IPS-15b (cell line): ENCODE measurements around the gene MYO9A.
"Not testable (repeated sequence)": the region's sequence is repeated elsewhere in the genome, so short reads cannot be mapped to it uniquely, and the experiment has no call there.

Source experiments
- H3K27me3 ChIP-seq: one replicate; pipeline ENCODE4 v1.6.1; 2013; ENCODE audit warnings: low read length; ENCODE audit not compliant: control insufficient read depth, insufficient read depth
- H3K36me3 ChIP-seq: one replicate; pipeline ENCODE4 v1.6.1; 2013; ENCODE audit warnings: low read length; ENCODE audit not compliant: control insufficient read depth, insufficient read depth
- H3K4me1 ChIP-seq: one replicate; pipeline ENCODE4 v1.6.1; 2013; ENCODE audit warnings: mild to moderate bottlenecking, low read length; ENCODE audit not compliant: control insufficient read depth, insufficient read depth
- H3K4me3 ChIP-seq: one replicate; pipeline ENCODE4 v1.5.1; 2013; ENCODE audit warnings: low read depth, low read length
- H3K9ac ChIP-seq: one replicate; pipeline ENCODE4 v1.6.1; 2013; ENCODE audit warnings: low read depth, mild to moderate bottlenecking, low read length
- H3K9me3 ChIP-seq: one replicate; pipeline ENCODE4 v1.6.1; 2013; ENCODE audit warnings: mild to moderate bottlenecking, low read length; ENCODE audit not compliant: control insufficient read depth, insufficient read depth

The MYO9A gene

GRCh38 chr15:72078887-72079286 is 39.1 kb downstream of the MYO9A start:
- Histone ChIP-seq H3K4me1 (no peaks in the 10 kb centered on the region), H3K9ac (no peak overlapping the region), H3K4me3 (no peak overlapping the region), H3K36me3 (no peaks in the 10 kb centered on the region), H3K27me3 (no peaks in the 10 kb centered on the region), H3K9me3 (no peaks in the 10 kb centered on the region)

- Histone ChIP-seq H3K4me3 (no peak overlapping the region), H3K9me3 (no peaks in the 10 kb centered on the region), H3K27me3 (no peaks in the 10 kb centered on the region), H3K9ac (no peak overlapping the region), H3K36me3 (no peaks in the 10 kb centered on the region), H3K4me1 (no peaks in the 10 kb centered on the region)
Measured at GRCh38 chr15:72077950-72078349, 40.0 kb downstream of the MYO9A start.

DNA sequence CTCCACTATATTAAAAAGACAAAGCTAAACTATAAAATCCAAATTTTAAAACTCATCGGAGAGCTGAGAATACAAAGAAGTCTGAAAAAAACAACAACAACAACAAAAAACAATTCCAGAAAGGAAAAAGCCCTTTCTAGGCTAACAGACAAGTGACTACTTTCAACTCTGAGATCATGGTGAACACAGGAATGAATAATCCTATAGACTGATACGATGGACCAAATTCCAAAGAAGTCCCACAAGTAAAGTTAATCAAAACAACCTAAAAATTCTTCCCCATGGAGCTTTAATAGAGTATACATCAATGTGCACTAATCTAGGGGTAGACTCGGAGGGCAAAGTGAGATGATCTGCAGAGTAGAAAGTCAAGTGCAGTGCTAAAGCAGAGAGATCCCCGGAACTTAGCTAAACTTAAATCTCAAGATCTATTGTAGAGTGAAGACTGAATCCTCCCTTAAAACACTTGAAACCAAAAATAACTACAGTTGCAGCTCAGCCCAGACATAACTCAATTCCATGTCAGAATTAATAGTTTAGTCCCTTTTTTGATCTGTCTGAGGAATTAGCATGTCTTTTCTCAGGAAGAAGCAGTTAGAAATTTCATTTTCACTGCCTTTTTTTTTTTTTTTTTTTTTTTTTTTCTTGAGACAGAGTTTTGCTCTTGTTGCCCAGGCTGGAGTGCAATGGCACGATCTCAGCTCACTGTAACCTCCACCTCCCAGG is 43.5 kb downstream of the MYO9A start:
- Histone ChIP-seq H3K9ac (no peak overlapping the region), H3K36me3 (no peaks in the 10 kb centered on the region), H3K4me3 (no peak overlapping the region), H3K27me3 (no peaks in the 10 kb centered on the region), H3K4me1 (no peaks in the 10 kb centered on the region), H3K9me3 (no peaks in the 10 kb centered on the region)

DNA sequence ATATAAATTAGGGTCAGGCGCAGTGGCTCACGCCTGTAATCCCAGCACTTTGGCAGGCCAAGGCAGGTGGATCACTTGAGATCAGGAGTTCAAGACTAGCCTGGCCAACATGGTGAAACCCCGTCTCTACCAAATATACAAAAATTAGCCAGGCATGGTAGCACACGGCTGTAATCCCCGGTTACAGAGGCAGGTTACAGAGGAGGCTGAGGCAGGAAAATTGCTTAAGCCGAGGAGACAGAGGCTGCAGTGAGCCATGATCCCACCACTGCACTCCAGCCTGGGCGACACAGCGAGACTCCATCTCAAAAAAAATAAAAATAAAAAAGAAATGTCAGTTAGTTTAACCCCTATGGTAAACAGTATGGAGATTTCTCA is 46.5 kb downstream of the MYO9A start:
- H3K27me3 ChIP-seq, H3K4me1 ChIP-seq, H3K9me3 ChIP-seq, H3K4me3 ChIP-seq, H3K36me3 ChIP-seq, H3K9ac ChIP-seq: not testable (repeated sequence)

GRCh38 chr15:72070817-72071447 is 47.0 kb downstream of the MYO9A start:
- H3K4me1 ChIP-seq: no peaks in the 10 kb centered on the region
- H3K36me3 ChIP-seq: no peaks in the 10 kb centered on the region
- H3K4me3 ChIP-seq: no peak overlapping the region
- no peaks in the 10 kb centered on the region for H3K27me3 ChIP-seq
- H3K9me3 ChIP-seq: no peaks in the 10 kb centered on the region
- H3K9ac ChIP-seq: no peak overlapping the region

DNA sequence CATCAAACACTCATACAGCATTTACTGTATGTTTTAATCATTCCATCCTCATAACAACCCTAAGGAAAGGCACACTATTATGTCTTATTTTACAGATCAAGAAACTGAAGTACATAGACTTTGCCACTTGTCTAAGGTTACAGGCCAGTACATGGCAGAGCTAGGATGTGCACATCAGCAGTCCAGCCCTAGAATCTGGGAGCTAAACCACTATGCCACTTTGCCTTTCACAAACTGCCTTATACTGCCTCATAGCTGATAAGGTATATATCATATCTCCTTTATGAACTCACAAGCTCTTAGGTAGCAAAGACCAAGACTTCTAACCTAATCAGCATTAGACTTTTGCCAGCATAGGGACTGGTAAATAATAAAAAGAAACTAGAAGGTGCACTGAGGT is 49.1 kb downstream of the MYO9A start:
- no peaks in the 10 kb centered on the region for H3K9me3 ChIP-seq
- no peaks in the 10 kb centered on the region for H3K36me3 ChIP-seq
- no peaks in the 10 kb centered on the region for H3K27me3 ChIP-seq
- no peak overlapping the region for H3K9ac ChIP-seq
- H3K4me1 ChIP-seq: no peaks in the 10 kb centered on the region
- H3K4me3 ChIP-seq: no peak overlapping the region

DNA sequence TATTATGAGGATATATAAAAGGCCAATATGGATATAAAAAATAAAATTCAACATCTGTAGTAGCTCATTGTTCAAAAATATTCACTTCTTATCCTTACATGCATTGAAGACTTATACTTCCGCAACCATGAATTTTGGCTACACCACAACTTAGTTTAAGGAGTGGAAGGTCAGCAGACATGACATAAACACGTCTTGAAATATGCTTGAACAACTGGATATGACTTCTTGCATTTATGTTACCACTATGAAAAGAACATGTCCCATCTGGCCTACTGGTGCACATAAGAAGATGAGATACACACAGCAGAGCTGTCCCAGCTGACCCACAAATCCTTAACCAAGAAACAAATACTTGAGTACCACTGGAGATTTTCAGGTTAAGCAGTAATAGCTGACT is 52.1 kb downstream of the MYO9A start:
- Histone ChIP-seq H3K36me3 (no peaks in the 10 kb centered on the region), H3K4me1 (no peaks in the 10 kb centered on the region), H3K27me3 (no peaks in the 10 kb centered on the region)

GRCh38 chr15:72063186-72063585 is 54.8 kb downstream of the MYO9A start:
- H3K9me3 ChIP-seq: no peaks in the 10 kb centered on the region
- H3K36me3 ChIP-seq: no peaks in the 10 kb centered on the region
- no peak overlapping the region for H3K9ac ChIP-seq

More for the DNA sequence above, 52.1 kb downstream of the MYO9A start:
- no peak overlapping the region for H3K4me3 ChIP-seq
- H3K9ac ChIP-seq: no peak overlapping the region
- H3K9me3 ChIP-seq: no peaks in the 10 kb centered on the region

DNA sequence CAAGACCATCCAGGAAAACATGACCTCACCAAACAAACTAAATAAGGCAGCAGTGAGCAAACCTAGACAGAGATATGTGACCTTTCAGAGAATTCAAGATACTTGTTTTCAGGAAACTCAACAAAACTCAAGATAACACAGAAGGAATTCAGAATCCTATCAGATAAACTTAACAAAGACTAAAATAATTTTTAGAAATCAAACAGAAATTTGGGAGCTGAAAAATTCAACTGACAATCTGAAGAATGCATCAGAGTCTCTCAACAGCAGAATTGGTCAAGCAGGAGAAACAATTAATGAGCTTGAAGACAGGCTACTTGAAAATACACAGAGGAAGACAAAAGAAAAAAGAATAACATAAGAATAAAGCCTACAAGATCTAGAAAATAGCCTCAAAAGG is 55.6 kb downstream of the MYO9A start:
- Histone ChIP-seq H3K9ac (no peak overlapping the region), H3K4me3 (no peak overlapping the region), H3K27me3 (no peaks in the 10 kb centered on the region), H3K4me1 (peaks cover 9% of the 10 kb centered on the region), H3K36me3 (no peaks in the 10 kb centered on the region), H3K9me3 (no peaks in the 10 kb centered on the region)

More at GRCh38 chr15:72063186-72063585, 54.8 kb downstream of the MYO9A start:
- Histone ChIP-seq H3K4me3 (no peak overlapping the region), H3K27me3 (no peaks in the 10 kb centered on the region), H3K4me1 (peaks cover under 1% of the 10 kb centered on the region)

GRCh38 chr15:72060687-72061250 is 57.2 kb downstream of the MYO9A start:
- H3K36me3 ChIP-seq: no peaks in the 10 kb centered on the region
- no peaks in the 10 kb centered on the region for H3K9me3 ChIP-seq
- H3K4me3 ChIP-seq: no peak overlapping the region
- H3K4me1 ChIP-seq: peaks cover 11% of the 10 kb centered on the region
- H3K27me3 ChIP-seq: no peaks in the 10 kb centered on the region
- H3K9ac ChIP-seq: no peak overlapping the region

DNA sequence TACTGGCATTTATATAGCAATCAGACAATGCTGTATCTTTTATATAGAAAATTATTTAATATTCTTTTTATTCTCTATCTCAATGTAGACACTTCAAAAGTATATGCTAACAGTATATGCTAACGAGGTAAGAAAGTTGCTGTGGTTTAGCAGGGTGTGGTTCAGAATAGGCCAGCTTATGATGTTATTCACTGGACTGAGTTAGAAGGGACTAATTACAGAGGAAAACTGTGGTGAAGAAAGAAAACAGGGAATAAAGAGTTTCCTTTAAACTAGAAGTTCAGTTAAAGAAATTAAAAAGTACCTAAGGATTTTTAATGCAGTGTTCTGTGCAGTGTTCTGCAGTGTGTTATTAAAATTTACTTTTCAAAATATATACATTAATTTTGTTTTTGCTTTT is 59.4 kb downstream of the MYO9A start:
- peaks cover 11% of the 10 kb centered on the region for H3K4me1 ChIP-seq
- H3K9me3 ChIP-seq: no peaks in the 10 kb centered on the region
- H3K27me3 ChIP-seq: no peaks in the 10 kb centered on the region

DNA sequence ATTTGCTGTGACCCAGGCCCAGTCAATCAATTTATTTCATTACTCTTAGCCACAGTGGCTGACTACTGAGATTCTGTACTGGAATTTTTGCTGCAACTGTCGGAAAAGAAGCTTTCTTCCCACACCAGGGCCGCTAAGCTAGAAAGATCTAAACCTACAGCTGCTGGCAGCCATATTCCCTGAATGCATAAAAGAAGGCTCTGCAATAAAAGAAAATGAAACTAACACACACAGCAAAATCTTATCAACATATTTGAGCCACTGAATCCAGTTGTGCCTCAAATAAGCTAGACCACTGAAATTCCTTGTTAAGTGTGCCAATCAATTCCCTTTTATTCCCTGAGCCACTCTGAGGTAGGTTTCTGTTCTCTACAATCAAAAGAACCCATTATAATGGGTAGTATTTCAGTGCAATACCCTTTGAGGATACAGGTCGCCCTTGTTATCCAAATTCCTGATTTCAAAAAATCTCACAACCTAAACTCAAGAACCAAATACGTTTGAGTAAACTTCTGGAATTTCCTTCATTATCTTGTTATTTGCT is 60.3 kb downstream of the MYO9A start:
- no peak overlapping the region for H3K9ac ChIP-seq

More for the DNA sequence above, 59.4 kb downstream of the MYO9A start:
- H3K9ac ChIP-seq: no peak overlapping the region
- no peak overlapping the region for H3K4me3 ChIP-seq
- H3K36me3 ChIP-seq: no peaks in the 10 kb centered on the region

More for the DNA sequence above, 60.3 kb downstream of the MYO9A start:
- H3K27me3 ChIP-seq: no peaks in the 10 kb centered on the region
- no peaks in the 10 kb centered on the region for H3K36me3 ChIP-seq
- H3K9me3 ChIP-seq: no peaks in the 10 kb centered on the region
- no peak overlapping the region for H3K4me3 ChIP-seq
- peaks cover 11% of the 10 kb centered on the region for H3K4me1 ChIP-seq
